Inferior parietal cortex (tissue), 1 donor: Measurements from ENCODE around the gene ST8SIA6.
"Not testable (repeated sequence)": the region's sequence is repeated elsewhere in the genome, so short reads cannot be mapped to it uniquely, and the experiment has no call there.

Experiments
- DNase-seq: peaks from one replicate; pipeline ENCODE4 v3.0.0-alpha.2; 2016; ENCODE audit errors: extremely low spot score

ST8SIA6 gene

DNA sequence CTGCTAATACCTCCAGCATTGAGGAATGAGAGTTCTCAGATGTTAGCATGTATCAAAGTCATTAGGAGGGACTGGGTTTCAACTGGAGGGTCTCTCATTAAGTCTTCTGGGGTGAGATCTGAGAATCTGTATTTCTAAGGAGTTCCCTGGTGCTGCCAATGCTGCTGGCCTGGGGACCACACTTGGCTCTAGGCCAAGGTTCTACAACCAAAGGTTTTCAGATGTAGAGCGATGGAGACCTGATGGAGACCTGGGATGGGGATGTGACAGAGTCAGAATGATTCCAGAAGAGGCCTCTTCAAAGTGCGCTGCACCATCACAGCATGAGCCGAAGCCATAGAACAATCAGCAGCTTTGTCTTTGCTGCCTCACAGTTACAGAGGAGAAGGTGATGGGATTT lies 27.2 kb downstream of the ST8SIA6 start:
- no peak for DNase-seq

DNA sequence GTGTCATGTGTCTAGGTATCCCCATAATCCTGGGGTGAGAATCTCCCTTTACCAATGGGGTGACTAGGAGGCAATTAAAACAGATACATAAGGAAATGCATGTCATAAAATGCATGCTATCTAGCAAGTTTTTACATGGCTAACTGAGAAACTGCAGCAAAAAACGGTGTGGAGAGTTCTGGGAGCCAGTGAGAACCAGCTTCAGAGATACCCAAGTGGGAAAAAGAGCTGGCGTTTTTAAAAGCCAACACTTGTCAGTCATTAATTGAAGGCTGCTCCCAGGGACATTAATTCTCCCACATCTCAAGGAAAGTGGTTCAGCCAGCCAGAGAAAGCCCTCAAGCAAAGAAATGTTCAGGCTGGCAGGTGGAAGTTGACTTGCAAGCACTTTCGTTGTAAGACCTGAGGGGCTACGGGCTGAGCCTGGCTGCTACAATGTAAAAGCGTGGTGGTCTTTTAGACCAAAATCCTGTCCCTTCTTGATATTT lies 28.1 kb downstream of the ST8SIA6 start:
- no peak for DNase-seq

DNA sequence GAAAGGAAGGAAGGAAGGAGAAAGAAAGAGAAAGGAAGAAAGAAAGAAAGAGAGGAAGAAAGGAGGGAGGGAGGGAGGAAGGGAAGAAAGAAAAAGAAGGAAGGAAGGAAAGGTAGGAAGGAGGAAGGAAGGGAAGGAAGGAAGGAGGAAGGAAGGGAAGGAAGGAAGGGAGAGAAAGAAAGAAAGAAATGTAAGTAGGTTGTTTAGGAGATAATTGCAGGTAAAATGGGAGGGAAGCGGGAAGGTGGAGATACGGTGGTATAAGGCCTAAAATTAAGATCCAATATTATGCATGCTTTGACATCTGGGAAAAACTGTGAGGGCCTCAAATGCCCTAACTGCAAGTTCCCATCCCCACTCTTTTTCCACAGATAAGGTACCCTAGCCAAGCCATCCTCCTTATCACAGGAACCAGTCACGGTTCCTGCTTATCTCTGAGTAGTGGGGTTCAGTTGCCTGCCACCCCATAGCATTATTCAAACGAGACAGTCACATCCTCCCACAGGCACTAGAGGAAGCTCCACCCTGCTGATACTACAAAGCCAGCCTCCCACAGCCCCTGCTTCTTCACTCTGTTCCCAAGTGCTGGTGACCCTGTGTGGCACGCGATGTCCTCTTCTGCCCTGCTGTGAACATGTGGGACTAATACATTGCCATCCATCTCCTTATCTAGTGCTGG lies 28.7 kb downstream of the ST8SIA6 start:
- DNase-seq, result no peak

DNA sequence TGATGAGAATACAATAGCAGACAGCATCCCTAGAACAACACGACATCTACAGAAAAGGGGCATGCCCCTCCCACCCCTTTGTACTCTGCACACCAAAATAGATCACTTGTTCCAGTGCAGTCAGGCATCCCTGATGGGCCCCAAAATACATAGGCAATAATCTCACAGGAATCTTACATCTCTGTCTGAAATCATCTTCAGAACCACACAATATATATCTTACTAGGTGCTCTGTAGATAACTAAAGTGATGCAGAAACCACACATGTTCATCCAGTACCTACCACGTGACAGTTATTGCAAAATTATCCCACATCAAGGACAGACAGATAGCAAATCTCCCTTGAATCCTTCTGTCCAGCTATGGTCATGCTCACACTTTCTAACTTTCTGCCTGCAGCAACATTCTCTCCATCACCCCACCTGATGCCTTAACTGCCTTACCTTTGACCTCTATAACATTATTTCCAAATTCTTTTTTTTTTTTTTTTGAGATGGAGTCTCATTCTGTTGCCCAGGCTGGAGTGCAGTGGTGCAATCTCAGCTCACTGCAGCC lies 30.7 kb downstream of the ST8SIA6 start:
- no peak for DNase-seq

DNA sequence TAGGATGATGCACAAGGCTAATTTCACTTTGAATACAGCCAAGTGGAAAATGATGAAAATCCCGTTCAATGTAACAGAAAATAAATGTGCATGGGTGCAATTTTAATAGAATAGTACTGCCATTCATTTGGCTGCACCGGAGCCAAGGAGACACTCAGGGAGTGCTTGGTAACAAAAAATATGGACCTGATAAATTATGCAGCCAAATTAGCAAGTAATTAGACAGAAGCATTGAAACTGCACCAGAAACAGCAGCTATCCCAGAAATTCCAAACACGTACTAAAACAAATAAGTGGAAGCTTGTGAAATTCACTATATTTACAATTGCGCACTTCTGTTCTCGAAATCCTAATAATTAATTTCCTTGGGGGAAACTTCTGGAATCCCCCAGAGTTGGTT lies 31.5 kb downstream of the ST8SIA6 start:
- DNase-seq, result no peak

DNA sequence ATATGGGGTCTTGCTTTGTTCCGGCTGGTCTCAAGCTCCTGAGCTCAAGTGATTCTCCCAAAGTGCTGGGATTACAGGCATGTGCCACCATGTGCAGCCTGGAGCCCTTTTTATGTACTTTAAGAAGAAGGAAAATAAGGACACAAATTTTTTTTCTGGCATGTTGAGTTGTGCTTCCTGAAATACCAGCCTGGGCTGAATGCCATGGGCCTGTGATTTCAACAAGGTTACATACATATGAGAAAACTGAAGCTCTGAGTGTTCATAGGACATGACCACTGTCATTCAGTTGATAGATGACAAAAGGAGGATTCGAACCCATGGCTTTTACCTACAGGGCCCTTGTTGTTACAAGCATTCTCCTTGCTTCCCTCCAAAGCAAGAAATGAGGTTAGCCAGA lies 36.1 kb downstream of the ST8SIA6 start:
- no peak for DNase-seq

DNA sequence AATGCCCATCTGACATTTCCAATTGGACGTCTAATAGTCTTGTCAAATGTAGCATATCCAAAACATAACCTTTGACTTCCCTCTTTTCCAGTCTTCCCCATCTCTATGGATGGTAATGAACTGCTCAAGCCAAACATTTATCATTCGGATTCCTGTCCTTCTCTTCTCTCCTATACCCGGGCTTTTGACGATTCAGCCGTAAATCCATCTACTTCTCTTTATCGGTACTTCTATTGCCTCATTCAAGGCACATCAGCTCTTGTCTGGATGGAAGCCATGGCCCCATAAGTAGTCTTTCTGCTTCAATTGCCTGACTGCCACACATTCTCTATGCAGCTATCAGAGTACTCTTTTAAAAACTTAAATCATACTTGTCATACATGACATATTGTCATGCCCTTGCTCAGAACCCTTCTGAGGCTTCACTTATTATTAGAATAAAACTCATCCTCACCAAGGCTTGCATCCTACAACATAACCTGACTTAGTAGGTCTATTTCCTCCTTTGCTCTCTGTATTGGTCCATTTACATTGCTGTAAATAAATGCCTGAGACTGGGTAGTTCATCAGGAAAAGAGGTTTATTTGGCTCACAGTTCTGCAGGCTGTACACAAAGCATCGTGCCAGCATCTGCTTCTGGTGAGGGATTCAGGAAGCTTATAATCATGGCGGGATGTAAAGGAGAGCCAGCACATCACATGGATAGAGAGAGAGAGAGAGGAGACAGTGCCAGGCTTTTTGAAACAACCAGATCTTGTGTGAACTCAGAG lies 37.8 kb downstream of the ST8SIA6 start:
- DNase-seq, result no peak

DNA sequence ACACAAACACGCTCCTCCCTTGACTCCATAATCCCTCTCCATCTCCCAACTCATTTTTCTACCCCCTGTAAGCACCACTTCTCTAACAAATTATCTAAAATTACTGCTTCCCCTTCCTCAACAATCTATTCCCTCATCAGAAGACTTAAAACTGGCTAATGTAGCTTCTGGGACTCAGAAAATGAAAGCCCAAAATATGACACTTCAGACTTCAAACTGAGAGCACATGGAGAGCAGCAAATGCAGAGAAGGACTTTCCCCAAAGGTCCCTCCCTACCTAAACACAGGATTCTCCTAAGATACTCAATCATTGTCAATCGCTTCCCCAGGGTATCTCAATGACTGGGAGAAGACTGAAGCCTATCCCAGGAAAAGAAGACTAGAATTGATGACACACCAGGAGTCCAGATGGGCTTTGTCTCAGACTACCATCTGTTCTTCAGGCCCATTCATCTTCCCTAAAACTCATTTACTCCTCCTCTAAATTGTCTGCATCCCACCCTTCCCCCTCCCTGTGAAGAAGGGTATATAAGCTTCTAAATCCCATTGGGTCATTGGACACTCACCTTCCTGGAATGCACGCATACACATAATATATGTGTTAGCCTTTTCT lies 39.2 kb downstream of the ST8SIA6 start:
- DNase-seq, result no peak

DNA sequence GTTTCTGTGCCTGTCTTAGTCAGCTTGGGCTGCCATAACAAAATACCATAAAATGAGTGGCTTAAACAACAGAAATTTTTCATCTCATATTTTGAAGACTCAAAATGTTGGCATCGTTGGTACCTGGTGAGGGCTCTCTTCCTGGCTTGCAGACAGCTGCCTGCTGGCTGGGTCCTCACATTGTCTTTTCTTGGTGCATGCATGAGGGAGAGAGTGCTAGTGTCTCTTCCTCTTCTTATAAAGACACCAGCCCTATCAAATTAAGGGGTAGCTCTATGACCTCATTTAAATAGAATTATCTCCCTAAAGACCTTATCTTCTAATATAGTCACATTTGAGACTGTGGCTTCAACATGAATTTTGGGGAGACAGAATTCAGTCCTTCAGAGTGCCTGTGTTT lies 39.9 kb downstream of the ST8SIA6 start:
- DNase-seq, result no peak

DNA sequence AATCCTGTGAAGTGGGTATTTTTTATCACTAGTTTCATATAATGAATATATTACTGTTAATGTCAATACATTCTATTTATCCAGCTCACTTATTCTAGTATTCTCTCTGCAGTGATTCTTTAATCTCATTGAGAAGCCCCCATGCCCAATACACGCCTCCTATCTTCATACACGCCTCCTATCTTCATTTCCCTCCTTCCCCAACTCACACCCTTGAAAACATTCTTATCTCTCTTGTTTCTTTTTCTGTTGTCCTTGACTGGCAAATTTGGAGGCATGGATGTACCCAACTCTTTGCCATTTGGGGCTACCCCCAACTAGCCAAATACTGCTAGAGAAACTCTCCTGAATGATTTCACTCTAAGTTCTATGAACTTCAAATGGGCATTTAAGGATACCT lies 40.5 kb downstream of the ST8SIA6 start:
- DNase-seq, result no peak

DNA sequence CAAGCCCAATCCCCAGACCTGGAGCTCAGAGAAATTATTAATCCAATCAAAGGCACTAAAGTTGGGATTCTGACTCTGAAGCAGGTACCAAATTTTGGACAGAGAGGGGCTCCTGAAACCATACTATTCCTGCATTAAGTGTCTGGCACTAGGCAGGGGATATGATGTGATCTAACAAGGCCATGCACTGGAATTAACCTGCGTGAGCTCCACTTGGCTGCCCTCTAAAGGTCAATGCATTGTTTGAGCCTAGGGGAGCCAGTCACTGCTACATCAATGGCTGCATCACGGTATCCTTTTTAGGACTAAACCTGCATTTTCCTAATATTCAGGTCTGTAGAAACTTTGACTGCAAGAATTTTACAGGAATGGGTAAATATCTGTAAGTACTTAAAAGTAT lies 42.1 kb downstream of the ST8SIA6 start:
- no peak for DNase-seq

DNA sequence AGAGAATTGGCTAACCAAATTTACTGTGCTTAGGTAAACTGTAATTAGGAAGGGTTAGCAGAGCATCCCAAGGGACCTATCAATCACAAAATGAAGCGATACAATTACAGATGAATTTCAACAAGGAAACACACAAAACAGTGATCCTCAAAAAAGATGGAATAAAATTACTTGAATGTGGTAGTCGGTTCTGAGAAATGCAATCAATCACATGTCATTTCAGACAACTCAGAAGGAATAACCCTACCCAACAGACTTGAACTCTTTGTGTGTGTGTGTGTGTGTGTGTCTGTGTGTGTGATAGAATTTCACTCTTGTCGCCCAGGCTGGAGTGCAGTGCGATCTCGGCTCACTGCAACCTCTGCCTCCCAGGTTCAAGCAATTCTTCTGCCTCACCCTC lies 43.5 kb downstream of the ST8SIA6 start:
- DNase-seq, result no peak

DNA sequence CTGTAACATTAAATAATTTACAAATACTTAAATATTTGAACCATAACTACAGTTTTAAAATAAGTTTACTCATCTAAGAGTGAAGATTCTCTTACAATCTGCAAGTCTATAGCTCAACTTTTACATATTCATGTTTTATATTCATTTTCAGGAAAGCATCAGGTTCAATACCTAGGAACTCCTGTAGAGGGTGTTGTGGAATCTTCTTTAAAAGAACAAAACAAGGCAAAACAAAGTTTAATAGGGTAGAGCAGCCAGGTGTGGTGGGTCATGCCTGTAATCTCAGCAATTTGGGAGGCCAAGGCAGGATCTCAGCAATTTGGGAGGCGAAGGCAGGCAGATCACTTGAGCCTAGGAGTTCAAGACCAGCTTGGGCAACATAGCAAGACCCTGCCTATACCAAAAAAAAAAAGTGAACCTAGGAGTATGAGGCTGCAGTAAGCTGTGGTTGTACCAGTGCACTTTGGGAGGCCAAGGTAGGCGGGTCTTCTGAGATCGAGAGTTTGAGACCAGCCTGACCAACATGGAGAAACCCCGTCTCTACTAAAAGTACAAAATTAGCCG lies 45.1 kb downstream of the ST8SIA6 start:
- DNase-seq, result no peak

DNA sequence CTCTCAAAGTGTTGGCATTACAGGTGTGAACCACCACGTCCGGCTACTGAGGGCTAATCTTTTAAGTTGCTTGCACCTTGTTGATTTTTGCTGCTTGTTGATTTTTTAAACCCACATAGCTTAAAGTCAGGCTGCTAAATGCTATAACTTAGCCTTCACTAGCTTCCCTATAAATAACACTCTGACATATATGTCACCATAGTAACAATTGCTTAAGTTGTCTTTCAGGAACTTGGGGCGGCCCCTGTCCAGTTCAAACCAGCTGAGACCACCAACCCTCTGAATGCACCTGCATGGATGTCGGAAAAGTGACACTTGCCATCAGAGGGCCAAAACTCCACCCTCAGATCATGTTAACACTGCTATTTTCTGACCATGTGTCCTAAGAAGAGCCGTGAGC lies 47.3 kb downstream of the ST8SIA6 start:
- DNase-seq, result no peak

DNA sequence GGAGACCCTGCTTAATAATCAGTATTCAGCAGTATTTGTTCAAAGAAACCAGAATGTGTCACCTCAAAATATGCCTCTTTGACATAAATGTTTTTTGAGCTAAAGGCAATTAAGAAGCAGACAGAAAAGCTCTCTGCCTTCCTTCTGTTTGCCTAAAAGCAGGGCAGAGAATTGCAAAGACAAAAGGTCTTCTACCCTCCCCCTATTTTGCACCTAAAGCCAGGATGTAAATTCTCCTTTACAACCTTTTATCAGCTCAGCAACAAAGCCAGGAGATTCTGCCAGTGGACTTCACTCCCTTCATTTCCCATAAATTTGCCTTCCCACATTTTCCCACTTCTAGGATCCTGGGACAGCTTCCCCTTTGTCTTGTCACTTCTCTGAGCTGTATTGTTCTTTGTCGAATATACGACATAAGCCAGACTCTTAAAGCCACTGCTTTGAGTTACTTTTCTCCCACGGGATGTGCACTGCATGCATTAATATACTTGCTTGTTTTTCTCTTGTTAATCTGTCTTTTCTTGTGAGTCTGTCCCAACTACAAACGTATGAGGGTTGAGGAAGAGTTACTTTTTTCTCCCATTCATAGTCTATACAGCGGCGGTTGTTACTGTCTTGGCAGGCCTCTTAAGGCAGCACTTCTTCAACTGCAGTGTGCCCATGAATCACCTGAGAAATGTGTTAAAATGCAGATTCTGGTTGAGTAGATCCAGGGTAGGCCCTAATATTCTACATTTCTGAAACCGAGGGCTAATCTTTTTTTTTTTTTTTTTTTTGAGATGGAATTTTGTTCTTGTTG lies 48.2 kb downstream of the ST8SIA6 start:
- DNase-seq, result no peak

DNA sequence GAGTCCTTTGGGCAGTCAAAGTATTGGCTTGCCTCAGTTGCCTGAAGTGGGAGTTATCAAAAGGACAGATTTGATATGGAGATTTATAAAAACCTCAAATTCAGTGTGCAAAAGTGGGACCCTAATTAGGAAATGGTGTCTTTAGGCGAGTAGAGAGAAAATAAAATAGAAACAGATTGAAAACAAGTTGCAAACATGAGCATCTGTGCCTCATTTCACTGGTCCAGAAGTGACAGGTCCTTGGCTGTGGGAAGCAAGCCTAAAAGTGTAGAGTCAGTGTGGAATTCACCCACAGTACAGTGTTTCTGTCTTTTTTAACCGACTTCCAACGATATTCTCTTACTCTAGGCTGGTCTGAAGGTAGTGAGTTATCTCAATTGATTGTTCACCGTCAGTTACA lies 51.2 kb downstream of the ST8SIA6 start:
- no peak for DNase-seq

DNA sequence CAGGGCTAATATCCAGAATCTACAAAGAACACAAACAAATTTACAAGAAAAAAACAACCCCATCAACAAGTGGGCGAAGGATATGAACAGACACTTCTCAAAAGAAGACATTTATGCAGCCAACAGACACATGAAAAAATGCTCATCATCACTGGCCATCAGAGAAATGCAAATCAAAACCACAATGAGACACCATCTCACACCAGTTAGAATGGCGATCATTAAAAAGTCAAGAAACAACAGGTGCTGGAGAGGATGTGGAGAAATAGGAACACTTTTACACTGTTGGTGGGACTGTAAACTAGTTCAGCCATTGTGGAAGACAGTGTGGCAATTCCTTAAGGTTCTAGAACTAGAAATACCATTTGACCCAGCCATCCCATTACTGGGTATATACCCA lies 52.4 kb downstream of the ST8SIA6 start:
- not testable (repeated sequence) for DNase-seq

DNA sequence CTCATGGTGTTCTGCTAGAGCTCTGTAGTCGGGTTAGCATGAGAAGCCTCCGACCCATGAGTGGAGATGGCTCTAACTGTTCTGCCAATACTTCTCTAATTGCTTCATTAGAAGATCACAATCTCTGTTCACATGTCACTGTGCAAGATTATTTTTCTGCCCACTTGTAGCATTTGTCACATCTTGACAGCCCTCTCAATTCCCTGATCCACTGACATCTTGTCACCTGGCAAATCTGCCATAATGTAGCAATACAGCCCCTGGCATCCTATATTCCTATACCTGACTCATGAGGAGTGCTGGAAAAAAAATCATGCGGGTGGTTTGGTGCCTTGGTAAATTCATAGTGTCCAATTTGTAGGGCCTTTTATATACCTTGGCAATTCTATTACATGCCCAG lies 58.4 kb downstream of the ST8SIA6 start:
- no peak for DNase-seq

DNA sequence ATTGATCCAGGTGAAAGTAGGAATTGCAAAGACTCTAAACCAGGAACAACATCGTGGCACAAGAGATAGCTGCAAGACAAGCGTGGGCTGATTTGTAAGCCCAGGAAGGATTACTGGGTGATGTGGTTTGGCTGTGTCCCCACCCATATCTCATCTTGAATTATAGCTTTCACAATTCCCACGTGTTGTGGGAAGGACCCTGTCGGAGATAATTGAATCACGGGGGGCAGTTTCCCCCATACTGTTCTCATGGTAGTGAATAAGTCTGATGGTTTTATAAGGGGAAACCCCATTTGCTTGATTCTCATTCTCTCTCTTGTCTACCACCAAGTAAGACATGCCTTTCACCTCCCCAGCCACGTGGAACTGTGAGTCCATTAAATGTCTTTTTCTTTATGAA lies 59.5 kb downstream of the ST8SIA6 start:
- no peak for DNase-seq

DNA sequence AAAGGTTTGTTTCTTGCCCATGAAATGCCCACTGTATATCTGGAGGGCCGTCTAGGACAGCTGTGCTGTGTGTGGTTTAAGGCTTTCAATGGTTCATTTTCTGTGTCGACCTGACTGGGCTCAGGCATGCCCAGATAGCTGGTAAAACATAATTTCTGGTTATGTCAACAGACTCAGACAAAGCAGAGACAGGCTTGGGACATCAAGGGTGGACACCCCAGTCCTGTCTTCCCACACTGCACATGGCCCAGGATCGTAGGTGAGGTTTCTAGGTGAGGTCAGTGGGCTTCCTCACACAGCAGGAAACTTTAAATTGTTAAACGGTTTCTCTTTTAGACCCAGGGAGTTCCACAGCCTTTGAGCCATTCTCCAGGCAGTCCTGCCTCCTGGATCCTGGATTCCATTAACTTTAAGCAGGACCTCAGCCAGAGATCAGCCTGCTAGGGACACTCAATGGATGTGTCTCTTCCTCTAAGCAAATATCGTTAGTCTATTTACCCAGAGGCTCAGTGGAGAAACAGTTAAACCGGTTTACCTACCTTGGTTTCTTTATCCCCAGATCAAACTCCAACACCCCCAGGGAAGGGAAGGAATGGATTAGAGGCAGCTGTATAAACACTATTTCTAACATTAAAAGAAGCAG lies 66.4 kb downstream of the ST8SIA6 start:
- DNase-seq, result no peak

DNA sequence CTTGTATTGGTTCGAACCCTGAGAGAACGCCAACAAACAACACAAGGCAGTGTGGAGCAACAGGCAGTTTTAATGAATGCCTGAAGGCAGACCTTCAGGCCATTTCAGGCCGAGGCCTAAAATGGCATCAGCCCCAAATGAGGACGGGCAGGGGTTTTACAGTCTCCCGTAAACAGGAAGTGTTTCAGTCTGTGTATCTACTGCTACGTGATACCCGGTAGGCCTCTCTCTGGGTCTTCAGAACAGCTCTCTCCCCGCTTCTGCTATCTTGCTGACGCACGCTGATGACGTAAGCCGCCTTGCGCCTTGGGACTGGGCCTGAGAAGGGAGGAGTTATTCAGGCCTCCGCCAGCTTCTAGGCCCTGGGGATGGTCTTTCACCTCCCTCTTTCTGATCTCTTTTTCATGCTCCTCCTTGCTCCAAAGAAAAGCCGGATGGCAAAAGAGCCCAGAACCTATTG lies 67.7 kb downstream of the ST8SIA6 start:
- DNase-seq, result no peak
